GM19328 (cell line): ENCODE results near the gene FAAP100.
A peak's percentile ranks its signal among the peaks of the same experiment; 100 is the strongest.

ENCODE experiments used
- ATAC-seq: cut with Tn5 transposase; IDR thresholded peaks from one replicate; pipeline ENCODE4 v1.9.1; 2021; ENCODE audit warnings: mild to moderate bottlenecking, moderate library complexity; ENCODE audit not compliant: unreplicated experiment

FAAP100 gene

GRCh38 chr17:81513372-81513752 lies 38.8 kb downstream of the FAAP100 start:
- ATAC-seq, result no peak

DNA sequence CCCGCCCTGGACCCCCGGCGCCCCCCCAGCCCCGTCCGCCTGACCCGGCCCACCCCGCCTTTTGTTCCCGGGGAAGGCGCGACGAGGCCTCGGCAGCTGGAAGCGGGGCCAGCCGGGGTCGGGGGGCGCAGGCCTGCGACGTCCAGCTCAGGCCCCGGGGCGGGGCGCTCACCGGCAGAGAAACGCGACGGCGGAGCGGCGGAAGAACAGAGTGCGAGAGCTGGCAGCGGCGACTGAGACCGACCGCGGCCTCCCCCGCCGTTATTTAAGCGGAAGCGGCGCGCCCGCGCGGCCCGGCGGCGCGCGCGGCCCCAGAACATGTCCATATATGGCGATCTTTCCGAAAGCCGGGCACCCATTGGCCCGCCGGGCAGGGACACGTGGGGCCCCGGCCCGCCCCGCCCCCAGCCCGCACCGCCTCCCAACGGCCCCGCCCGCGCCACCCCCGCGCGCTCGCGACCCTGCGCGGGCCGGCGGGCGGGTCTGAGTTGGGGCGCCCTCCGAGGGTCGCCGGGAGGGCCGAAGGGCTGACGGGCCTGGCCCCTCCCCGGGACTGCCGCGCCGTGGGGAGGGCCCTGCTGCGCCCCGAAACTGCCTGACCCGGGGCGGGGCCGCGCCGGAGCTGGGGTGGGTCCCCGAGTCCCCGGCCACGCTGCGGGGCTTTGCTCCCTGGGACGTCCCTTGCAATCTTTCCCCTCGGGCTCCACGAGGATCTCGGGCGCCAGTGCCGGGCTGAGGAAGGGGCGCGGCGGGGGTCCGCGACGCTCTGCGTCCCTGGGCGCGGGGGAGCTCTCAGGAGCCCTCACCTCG lies 39.4 kb downstream of the FAAP100 start, which contains the start of gene ACTG1:
Gene ACTG1 (minus strand): TSS at position 238 of the 810 bp plus-strand sequence. CDS start 445 bp downstream, outside the sequence.
- ATAC-seq, result peak; percentile 41

- ATAC-seq, result no peak
Observed at GRCh38 chr17:81511804-81512561, 40.2 kb downstream of the FAAP100 start.

DNA sequence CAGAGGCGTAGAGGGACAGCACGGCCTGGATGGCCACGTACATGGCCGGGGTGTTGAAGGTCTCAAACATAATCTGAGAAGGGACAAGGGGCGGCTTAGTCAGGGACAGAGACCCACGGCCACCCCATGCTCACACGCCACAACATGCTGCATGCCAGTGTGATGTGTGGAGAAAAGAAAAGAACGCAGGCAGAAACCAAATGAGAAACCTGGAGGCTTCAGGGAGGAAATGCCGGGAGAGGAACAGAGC lies 40.7 kb downstream of the FAAP100 start:
- no peak for ATAC-seq

- no peak for ATAC-seq
Observed at GRCh38 chr17:81510785-81511553, 41.2 kb downstream of the FAAP100 start.

DNA sequence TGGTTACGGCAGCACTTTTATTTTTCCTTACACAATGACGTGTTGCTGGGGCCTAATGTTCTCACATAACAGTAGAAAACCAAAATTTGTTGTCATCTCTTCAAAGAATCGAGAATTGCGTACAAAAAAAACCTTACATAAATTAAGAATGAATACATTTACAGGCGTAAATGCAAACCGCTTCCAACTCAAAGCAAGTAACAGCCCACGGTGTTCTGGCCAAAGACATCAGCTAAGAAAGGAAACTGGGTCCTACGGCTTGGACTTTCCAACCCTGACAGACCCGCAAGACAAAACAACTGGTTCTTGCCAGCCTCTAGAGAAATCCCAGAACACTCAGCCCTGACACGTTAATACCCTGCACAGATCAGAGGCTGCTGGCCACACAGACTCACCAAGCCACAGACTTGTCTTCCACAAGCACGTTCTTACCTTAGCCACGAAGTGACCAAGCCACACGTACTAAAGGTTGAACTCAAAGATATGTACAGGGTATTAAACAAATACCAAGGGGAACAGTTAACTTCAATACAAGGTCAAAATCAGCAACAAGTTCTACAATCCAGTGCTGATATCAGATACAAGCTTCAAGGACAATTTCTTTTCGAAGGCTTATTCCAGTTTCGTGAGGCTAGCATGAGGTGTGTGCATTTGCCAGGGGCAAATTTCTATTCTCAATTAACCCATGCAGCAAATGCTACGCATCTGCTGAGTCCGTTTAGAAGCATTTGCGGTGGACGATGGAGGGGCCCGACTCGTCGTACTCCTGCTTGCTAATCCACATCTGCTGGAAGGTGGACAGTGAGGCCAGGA lies 42.0 kb downstream of the FAAP100 start:
- no peak for ATAC-seq

DNA sequence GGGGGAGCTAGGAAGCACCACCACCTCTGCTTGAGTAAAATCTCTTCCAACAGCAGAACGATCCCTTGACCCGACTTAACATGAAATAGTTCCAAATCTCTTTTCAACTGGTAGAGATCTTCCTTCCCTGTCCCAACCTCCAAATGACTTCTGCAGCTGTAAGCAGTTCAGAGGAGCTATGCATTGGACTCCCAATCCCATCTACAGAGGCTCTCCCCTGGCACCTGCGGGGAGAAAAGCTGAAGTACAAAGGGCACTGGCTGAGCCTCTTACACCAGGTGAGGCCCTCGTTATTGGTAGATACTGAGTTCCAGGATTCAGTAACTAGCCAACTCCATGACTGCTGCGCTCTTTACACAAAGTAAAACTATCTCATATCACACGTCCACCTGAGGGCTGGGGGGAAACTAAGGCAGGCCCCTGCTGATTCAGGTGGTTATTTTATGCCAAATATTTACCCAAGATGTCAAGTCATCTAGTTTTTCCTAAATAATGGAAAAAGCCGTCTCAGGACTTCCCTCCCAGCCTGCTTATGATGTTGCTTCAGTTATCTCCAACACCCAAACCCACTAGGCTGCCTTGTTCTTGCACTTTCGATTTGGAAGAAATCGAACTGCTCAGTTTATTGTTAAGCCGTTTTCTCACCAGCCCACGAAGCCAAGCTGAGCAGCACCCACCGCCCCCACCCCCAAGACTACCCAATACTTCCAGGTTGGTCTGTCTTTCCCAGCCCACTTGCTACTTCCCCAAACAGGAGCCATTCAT lies 42.8 kb downstream of the FAAP100 start:
- no peak for ATAC-seq

DNA sequence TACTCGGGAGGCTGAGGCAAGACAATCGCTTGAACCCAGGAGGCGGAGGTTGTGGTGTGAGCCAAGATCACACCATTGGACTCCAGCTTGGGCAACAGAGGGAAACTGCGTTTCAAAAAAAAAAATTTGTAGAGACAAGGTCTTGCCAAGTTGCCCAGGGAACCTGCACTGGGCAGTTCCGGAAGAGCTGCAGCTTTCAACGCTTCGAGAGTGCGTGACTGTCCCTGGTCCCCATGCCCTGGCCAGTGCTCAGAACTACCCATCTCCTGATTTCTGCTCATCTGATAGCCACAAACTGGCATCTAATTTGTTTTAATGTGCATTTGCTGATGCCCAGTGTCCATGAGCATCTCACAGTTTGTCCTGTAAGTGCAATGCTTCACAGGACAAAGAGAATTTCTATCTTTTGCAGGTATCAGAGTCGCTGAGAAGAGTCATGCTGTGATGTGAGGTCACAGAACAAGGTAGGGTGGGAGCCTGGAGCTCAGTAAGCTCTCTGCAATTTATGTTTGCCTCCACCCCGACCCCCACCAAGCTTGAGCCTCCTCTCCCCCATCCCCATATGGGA lies 43.4 kb downstream of the FAAP100 start:
- no peak for ATAC-seq

- no peak for ATAC-seq
Observed at GRCh38 chr17:81503619-81504018, 48.5 kb downstream of the FAAP100 start.

DNA sequence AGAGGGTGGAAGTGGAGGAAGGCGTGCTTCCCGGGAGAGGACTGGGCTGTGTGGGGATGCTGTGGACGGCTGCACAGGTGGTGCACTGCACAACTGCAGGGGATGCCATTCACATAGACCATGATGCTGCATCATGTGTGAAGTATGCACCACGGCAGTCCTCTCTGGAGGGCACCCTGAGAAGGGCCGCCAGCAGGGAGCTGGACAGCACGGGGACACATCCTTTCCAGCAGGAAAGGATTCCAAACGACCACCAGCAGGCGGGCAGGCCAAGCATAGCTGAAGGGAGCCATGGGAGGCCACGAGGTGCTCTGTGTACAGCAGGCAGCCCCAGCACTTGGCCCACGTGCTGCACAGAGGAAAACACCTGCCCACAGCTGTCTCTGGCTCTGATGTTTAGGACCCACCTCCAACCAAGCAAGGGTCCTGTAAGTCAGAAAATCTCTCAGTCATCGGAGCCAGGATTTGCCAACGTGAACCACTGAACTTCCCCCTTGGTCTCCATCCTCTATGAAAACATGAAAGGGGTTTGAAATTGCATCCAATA lies 49.6 kb downstream of the FAAP100 start:
- no peak for ATAC-seq

DNA sequence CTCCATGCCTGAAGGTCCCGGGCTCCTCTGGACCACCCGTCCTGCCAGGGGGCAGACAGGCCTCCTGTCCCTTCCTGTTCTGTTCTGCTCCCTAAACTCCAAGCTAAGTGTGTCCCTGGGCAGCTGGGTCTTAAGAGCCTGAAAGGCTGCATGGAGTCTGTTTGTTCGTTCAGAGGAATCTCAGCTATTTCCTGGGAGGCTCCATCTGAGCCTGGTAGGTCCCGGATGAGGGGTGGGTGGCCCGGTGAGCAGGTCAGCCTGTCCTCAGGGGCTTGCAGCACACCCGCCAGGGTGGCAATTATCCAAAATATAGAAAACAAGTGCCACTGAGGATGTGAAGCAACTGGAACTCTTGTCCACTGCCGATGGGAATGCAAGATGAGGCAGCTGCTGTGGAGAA lies 52.1 kb downstream of the FAAP100 start:
- ATAC-seq, result no peak

DNA sequence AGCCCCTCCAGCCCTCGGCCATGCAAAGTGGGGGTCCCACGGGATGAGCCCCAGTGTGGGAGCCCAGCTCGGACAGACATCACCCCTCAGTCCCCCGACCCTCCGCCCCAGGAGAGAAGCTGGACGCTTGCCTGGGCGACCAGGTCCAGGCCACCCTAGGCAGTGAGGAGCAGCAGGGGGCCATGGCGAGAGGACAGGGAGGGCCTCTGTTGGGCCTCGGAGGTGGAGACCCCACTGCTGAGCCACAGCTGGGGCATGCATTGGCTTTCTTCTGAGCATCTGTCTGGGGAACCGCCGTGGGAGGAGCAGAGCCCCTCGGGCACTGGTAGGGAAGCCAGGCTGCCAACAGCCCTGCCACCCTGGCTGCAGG lies 52.6 kb downstream of the FAAP100 start:
- ATAC-seq, result no peak

- no peak for ATAC-seq
Observed at GRCh38 chr17:81498953-81499600, 53.1 kb downstream of the FAAP100 start.

- ATAC-seq, result no peak
Observed at GRCh38 chr17:81494626-81495377, 57.4 kb downstream of the FAAP100 start.

DNA sequence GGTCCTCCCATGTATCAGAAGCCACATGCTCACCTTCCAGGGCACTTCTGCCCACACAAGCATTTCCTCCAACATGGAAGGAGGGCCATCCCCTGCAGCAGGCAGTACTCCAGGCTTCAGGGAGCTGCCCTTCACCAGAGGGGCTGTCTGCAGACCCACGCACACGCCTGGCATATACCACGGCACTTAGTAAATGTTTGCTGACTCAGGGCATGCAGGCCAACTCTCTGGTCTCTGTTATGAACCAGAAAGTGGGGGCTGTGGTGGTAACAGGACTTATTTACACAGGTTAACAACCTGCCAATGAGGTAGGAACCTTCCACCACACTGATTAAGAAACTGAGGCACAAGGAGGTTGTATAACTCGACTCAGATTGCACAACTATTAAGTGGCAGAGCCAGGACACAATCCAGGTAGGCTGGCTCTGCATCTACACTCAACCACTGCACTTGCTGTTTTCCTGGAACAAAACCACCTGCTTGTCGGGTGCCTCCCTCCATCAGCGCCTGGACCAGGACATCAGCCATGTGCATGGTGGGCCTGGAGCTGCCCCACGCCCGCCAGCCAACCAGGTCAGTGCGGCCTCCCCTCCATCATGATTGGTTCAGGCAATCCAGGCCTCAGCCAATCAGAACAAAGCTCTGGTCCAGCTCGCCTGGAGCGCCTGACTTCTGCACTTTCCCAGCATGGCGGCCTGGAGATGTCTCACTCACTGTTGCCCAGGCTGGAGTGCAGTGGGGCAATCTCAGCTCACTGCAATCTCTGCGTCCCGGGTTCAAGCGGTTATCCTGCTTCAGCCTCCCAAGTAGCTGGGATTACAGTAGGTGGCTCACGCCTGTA lies 58.7 kb downstream of the FAAP100 start:
- ATAC-seq, result no peak

GRCh38 chr17:81492706-81493105 lies 59.4 kb downstream of the FAAP100 start:
- no peak for ATAC-seq

DNA sequence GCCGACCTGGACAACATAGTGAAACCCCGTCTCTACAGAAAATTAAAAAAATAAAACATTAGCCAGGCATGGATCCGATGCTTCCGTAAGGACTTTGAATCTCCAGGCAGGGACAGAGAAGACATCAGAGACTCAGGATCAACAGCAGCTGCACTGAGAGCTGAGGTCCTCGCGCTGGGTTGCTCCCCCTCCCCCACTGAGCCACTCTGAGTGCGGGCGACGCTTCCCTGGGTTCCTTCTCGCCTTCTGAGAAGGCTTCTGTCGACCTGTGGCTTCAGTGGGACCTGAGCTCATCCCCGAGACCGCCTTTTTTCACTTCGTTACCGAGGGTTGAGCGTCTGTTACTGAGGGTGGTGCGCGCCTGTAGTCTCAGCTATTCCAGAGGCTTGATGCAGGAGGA lies 60.0 kb downstream of the FAAP100 start:
- ATAC-seq, result no peak
